HepG2 (cell line): ENCODE results near the gene NMBR. TPM values are rescaled to one million over a fixed set of nuclear protein-coding genes. Genes with fewer than 3 reads are reported as not detected.
"Not testable (repeated sequence)": the region's sequence is repeated elsewhere in the genome, so short reads cannot be mapped to it uniquely, and the experiment has no call there.

Source experiments
- ATAC-seq: fragments of 200-7000 bp; cut with Tn5 transposase; 3 replicates; pipeline ENCODE4 v1.9.1; 2020; ENCODE audit warnings: mild to moderate bottlenecking, moderate library complexity
- BruUV-seq: library from RNA; stranded (reverse); fragments of 400-500 nt; replicated peaks from 2 replicates; lab custom pipeline; 2021; lab: Mats Ljungman, UMichigan
- CTCF ChIA-PET: fragments of 300-600 bp; formaldehyde crosslinking; extraction: SDS; loops from one replicate; lab custom pipeline; 2021; ENCODE audit warnings: low total read pairs, inconsistent platforms, low intra/inter-chr PET ratio; lab: Yijun Ruan, JAX
- POLR2A ChIA-PET: fragments of 350-600 bp; sonication (Branson Sonifier 250); formaldehyde crosslinking; loops from one replicate; lab custom pipeline; 2020; ENCODE audit warnings: antibody characterized with exemption, inconsistent platforms; lab: Yijun Ruan, JAX
- DNase-seq: peaks from one replicate; pipeline ENCODE4 v3.0.0-alpha.2; 2015; ENCODE audit warnings: low spot score
- FAIRE-seq: peaks from 3 replicates; lab custom pipeline; 2011; peaks lifted over from hg19 to GRCh38; lab: Jason Lieb, UNC
- H2AFZ ChIP-seq: one replicate; pipeline ENCODE4 v1.6.1; 2011; ENCODE audit warnings: low read length, inconsistent platforms
- H3K27ac ChIP-seq: fragments of 300-600 bp; 3 replicates; pipeline ENCODE4 v1.8.0; 2011; ENCODE audit warnings: mixed run types, mild to moderate bottlenecking, mixed read lengths, low read length, inconsistent platforms; ENCODE audit not compliant: insufficient read depth; ENCODE audit errors: extremely low read length
- H3K27me3 ChIP-seq, 2 experiments: fragments of 200-600 bp in 1 of 2; 2 replicates in 1 of 2; 3 replicates in 1 of 2; pipeline versions ENCODE4 v1.6.0 to v1.8.0; 2011; ENCODE audit warnings: low read length in 2 of 2, mild to moderate bottlenecking in 2 of 2, moderate library complexity in 2 of 2, inconsistent platforms in 1 of 2; ENCODE audit not compliant: insufficient read depth in 2 of 2, control insufficient read depth in 1 of 2
- H3K36me3 ChIP-seq, 2 experiments: fragments of 200-600 bp in 1 of 2; replicated peaks in 1 of 2; 2 replicates in 1 of 2; 3 replicates in 1 of 2; pipeline versions ENCODE4 v1.5.1 to v1.8.0; 2011; ENCODE audit warnings: low read length in 2 of 2, inconsistent platforms in 1 of 2; ENCODE audit not compliant: insufficient read depth in 2 of 2, control insufficient read depth in 1 of 2
- H3K4me1 ChIP-seq: 2 replicates; pipeline ENCODE4 v1.5.1; 2012; ENCODE audit warnings: low read length, inconsistent platforms; ENCODE audit not compliant: insufficient read depth
- H3K4me2 ChIP-seq: 2 replicates; pipeline ENCODE4 v1.6.0; 2011; ENCODE audit warnings: low read depth, low read length, inconsistent platforms
- H3K4me3 ChIP-seq, 3 experiments: fragments of 200-600 bp in 1 of 3; sonication (generic), shearing (Covaris generic) in 1 of 3; replicated peaks in 1 of 3; 2 replicates each; pipeline ENCODE4 v1.5.1; 2011 to 2016; ENCODE audit warnings: low read length in 3 of 3, inconsistent platforms in 2 of 3, low read depth in 2 of 3, mild to moderate bottlenecking in 2 of 3, control low read depth in 1 of 3, mixed read lengths in 1 of 3; ENCODE audit not compliant: insufficient read depth in 1 of 3
- H3K79me2 ChIP-seq: one replicate; pipeline ENCODE4 v1.6.1; 2011; ENCODE audit warnings: low read length, inconsistent platforms; ENCODE audit not compliant: insufficient read depth
- H3K9ac ChIP-seq: 2 replicates; pipeline ENCODE4 v1.6.0; 2011; ENCODE audit warnings: mild to moderate bottlenecking, low read depth, low read length, inconsistent platforms; ENCODE audit not compliant: insufficient read depth
- H3K9me3 ChIP-seq: 2 replicates; pipeline ENCODE4 v1.5.1; 2012; ENCODE audit warnings: mild to moderate bottlenecking, low read length
- H4K20me1 ChIP-seq: 2 replicates; pipeline ENCODE4 v1.6.0; 2011; ENCODE audit warnings: inconsistent platforms, mild to moderate bottlenecking, low read length, moderate library complexity; ENCODE audit not compliant: insufficient read depth
- CHCHD3 ChIP-seq: sonication (generic); formaldehyde crosslinking; IDR thresholded peaks from 2 replicates; pipeline ENCODE4 v1.8.0; 2022; ENCODE audit warnings: mild to moderate bottlenecking, missing genetic modification reagents, moderate library complexity
- MEIS2 ChIP-seq: sonication (generic); formaldehyde crosslinking; IDR thresholded peaks from 2 replicates; pipeline ENCODE4 v1.9.0; 2021; ENCODE audit warnings: mild to moderate bottlenecking, missing genetic modification reagents
- NR2F1 ChIP-seq, 2 experiments: fragments of 450-650 bp in 1 of 2; formaldehyde crosslinking in 1 of 2; IDR thresholded peaks; 2 replicates each; pipeline versions ENCODE4 v1.5.0 to v1.6.1; 2016 to 2020; ENCODE audit warnings: mild to moderate bottlenecking in 1 of 2, missing compliant biosample characterization in 1 of 2, missing genetic modification reagents in 1 of 2, moderate library complexity in 1 of 2
- SKI ChIP-seq: fragments of 450-650 bp; IDR thresholded peaks from one replicate; pipeline ENCODE4 v1.6.1; 2018; ENCODE audit warnings: mild to moderate bottlenecking; ENCODE audit not compliant: partially characterized antibody
- TRIM24 ChIP-seq: sonication (generic); formaldehyde crosslinking; IDR thresholded peaks from 2 replicates; pipeline ENCODE4 v1.8.0; 2022; ENCODE audit warnings: mild to moderate bottlenecking, missing genetic modification reagents
- ZNF124 ChIP-seq: sonication (generic); formaldehyde crosslinking; IDR thresholded peaks from 2 replicates; pipeline ENCODE4 v1.4.0; 2020; ENCODE audit warnings: missing genetic modification reagents
- ZNF160 ChIP-seq: sonication (generic); formaldehyde crosslinking; IDR thresholded peaks from 2 replicates; pipeline ENCODE4 v1.8.0; 2022; ENCODE audit warnings: mild to moderate bottlenecking, inconsistent platforms, missing genetic modification reagents
- ZNF562 ChIP-seq: sonication (generic); formaldehyde crosslinking; IDR thresholded peaks from 2 replicates; pipeline ENCODE4 v1.8.0; 2022; ENCODE audit warnings: missing genetic modification reagents, borderline replicate concordance
- ZNF589 ChIP-seq: sonication (generic); formaldehyde crosslinking; conservative IDR thresholded peaks from 2 replicates; pipeline ENCODE4 v1.8.0; 2022; ENCODE audit warnings: mild to moderate bottlenecking, moderate library complexity, missing genetic modification reagents
- ZNF782 ChIP-seq: sonication (generic); formaldehyde crosslinking; IDR thresholded peaks from 2 replicates; pipeline ENCODE4 v1.4.0; 2020; ENCODE audit warnings: missing genetic modification reagents, mild to moderate bottlenecking, borderline replicate concordance
- WGBS: methylation state at CpG from one replicate; pipeline ENCODE4 v1.1.6; 2017; ENCODE audit warnings: low lambda C conversion rate; 5-methylcytosine and 5-hydroxymethylcytosine counted together
- in situ Hi-C: cut with HindIII; loops from 2 replicates; pipeline ENCODE4 v1.10.0; 2017; ENCODE audit warnings: low pct_unique_long_range_greater_than_20kb; ENCODE audit not compliant: extremely low pct_ligation_motif_present
- intact Hi-C: fragments of 100-400 bp; cut with micrococcal nuclease; formaldehyde crosslinking; loops from one replicate; pipeline ENCODE4 v1.10.0; 2022; ENCODE audit not compliant: unreplicated experiment
- polyA plus RNA-seq, 8 experiments: library from polyadenylated mRNA; depleted of rRNA in 3 of 8; stranded (reverse) in 7 of 8; unstranded in 1 of 8; fragments of >200 nt; fragmentation: Illumina TruSeq in 4 of 8; extraction: Trizol in 4 of 8; gene quantifications; 2 replicates each; pipeline versions ENCODE4 v1.2.1 to v1.2.3, GENCODE V29; 2011 to 2016; ENCODE audit warnings: low read depth in 4 of 8, missing spikeins in 1 of 8, mixed read lengths in 1 of 8; ENCODE audit not compliant: insufficient read depth in 1 of 8
- total RNA-seq, 5 experiments: library from RNA; depleted of rRNA; stranded (reverse); fragments of >200 nt; fragmentation: Illumina TruSeq; extraction: Trizol; gene quantifications; 2 replicates each; pipeline ENCODE4 v1.2.3, GENCODE V29; 2016; ENCODE audit warnings: low read depth in 1 of 5

The NMBR gene
- total and polyA plus RNA-seq, 2 of the 13 experiments (the other 11 are each of a cell fraction or from before 2014, with no cell fraction given) = not detected

DNA sequence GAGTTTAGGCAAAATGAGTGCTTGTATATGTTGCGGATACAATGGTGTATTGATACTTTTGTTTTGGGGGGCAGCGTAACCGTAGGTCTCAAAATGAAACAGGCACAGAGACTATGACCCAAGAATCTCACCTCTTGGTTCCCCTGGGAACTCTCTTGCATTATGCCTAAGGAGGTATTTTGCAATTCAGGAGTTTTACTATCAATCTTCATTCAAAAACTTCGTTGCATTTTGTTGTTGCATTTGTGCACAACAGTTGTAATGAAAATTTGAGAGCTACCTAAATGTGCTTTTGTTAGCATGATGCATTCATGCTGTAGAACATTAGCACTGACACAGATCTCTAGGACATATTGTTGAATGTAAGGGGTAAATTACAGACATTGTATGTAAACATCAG lies 18.3 kb upstream of the NMBR start:
- Histone ChIP-seq H3K9ac (no peak overlapping the region), H3K4me1 (no peaks in the 10 kb centered on the region), H3K79me2 (peaks cover 53% of the 10 kb centered on the region), H3K36me3 (peaks cover 8 to 26% of the 10 kb centered on the region in 2 experiments), H3K27ac (no peak overlapping the region), H4K20me1 (0 out of 2 replicates have a peak, but pooled peaks cover 3% of the 10 kb centered on the region), H2AFZ (no peak overlapping the region), H3K4me2 (no peak overlapping the region), H3K4me3 (no peak overlapping the region), H3K9me3 (no peaks in the 10 kb centered on the region), H3K27me3 (no peaks in the 10 kb centered on the region)
- POLR2A ChIA-PET = interaction anchor here (1.2 kb wide), 1 partner anchor 18 kb away, joined by 3 read pairs; the partner anchor contains the start of genes NMBR and VTA1
- in situ Hi-C loops (loop anchor here (10.0 kb wide), 1 partner anchor 220 kb away; no protein-coding TSS in a partner anchor), intact Hi-C loops (no loop called here)
- no peak for TF ChIP-seq MEIS2
- TF ChIP-seq ZNF782 = no peak
- no peak for TF ChIP-seq CHCHD3 (CRISPR knock-in tag)
- TF ChIP-seq ZNF160 (CRISPR knock-in tag) = no peak
- BruUV-seq = no TSS peak
- FAIRE-seq = no peak
- no peak for ATAC-seq
- no peak for DNase-seq
- WGBS = over 99% methylated on average over 4 of the region's 4 CpGs
- CTCF ChIA-PET = no interaction called here

DNA sequence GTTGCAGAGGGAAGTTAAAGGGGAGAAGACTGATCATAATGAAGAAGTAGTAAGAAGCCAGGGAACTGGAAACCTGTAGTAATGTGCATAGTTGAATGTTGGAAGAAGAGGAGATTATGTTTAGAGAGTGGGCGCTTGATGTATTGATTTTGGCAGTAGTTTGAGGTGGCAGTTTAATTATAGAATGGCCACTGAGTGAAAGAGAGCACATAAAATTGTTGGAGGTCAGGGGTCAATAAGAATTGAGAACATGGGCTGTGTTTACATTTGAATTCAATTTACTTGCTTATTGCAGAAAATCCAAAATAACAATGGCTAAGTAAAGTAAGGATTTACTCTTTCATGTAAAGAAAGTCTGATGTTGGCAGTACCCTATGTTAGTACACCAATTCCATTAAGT lies 15.9 kb upstream of the NMBR start:
- no peak overlapping the region for H3K9ac ChIP-seq
- peaks cover 8 to 18% of the 10 kb centered on the region in 2 experiments for H3K36me3 ChIP-seq
- 98% methylated on average over 1 of the region's 1 CpG for WGBS
- ATAC-seq (no peak), FAIRE-seq (no peak), DNase-seq (no peak)
- in situ Hi-C loops = loop anchor here (10.0 kb wide), 1 partner anchor 222 kb away; no protein-coding TSS in a partner anchor
- no peak for TF ChIP-seq SKI
- TF ChIP-seq ZNF562 (CRISPR knock-in tag) = no peak
- no peak for TF ChIP-seq ZNF589
- TF ChIP-seq ZNF124 (CRISPR knock-in tag) = no peak
- TF ChIP-seq TRIM24 (CRISPR knock-in tag) = no peak
- no peak for TF ChIP-seq NR2F1 (CRISPR knock-in tag; IDR thresholded peaks at IDR 0.05)
- H3K4me1 ChIP-seq = no peaks in the 10 kb centered on the region
- H3K4me3 ChIP-seq = no peak overlapping the region
- no peak overlapping the region for H2AFZ ChIP-seq
- intact Hi-C loops = no loop called here
- H3K27ac ChIP-seq = no peak overlapping the region
- H3K9me3 ChIP-seq = no peaks in the 10 kb centered on the region
- peaks cover 71% of the 10 kb centered on the region for H3K79me2 ChIP-seq
- ChIA-PET POLR2A (no interaction called here), CTCF (no interaction called here)
- 0 out of 2 replicates have a peak, but pooled peaks cover 3% of the 10 kb centered on the region for H4K20me1 ChIP-seq
- no peak overlapping the region for H3K4me2 ChIP-seq
- no TSS peak for BruUV-seq
- H3K27me3 ChIP-seq = no peaks in the 10 kb centered on the region

DNA sequence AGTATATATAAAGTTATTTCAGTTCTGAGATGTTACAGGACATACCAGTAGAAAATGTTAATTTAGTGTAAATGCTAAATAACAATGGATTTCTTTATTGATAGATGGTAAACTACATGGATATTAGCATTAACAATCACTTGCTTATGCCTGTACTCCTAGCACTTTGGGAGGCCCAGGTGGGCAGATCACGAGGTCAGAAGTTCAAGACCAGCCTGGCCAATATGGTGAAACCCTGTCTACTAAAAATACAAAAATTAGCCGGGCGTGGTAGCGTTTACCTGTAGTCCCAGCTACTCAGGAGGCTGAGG lies 9.8 kb upstream of the NMBR start:
- FAIRE-seq, DNase-seq, H3K9ac ChIP-seq, H2AFZ ChIP-seq, H3K4me3 ChIP-seq, ATAC-seq, H3K27ac ChIP-seq, in situ Hi-C loops, H3K9me3 ChIP-seq, H3K4me1 ChIP-seq, H3K4me2 ChIP-seq, BruUV-seq, H3K27me3 ChIP-seq, H4K20me1 ChIP-seq, H3K36me3 ChIP-seq: not testable (repeated sequence)
- ChIA-PET POLR2A (interaction anchor here (2.6 kb wide), 1 partner anchor 10 kb away, joined by 19 read pairs; the partner anchor contains the start of genes NMBR and VTA1), CTCF (interaction anchor here (1.4 to 2.6 kb wide), 2 partner anchors 51 to 232 kb away, joined by 8 to 18 read pairs; no protein-coding TSS in a partner anchor)
- peaks cover 90% of the 10 kb centered on the region for H3K79me2 ChIP-seq
- WGBS = 87% methylated on average over 4 of the region's 4 CpGs
- intact Hi-C loops = loop anchor here (1.0 kb wide), 2 partner anchors 51 to 232 kb away; no protein-coding TSS in a partner anchor
